Ureter (tissue), 1 donor: ENCODE measurements around the gene CDH23. TPM values are rescaled to one million over a fixed set of nuclear protein-coding genes. Genes with fewer than 3 reads are reported as not detected.

Experiments used
- DNase-seq: peaks from one replicate; pipeline ENCODE4 v3.0.0-alpha.2; 2020; ENCODE audit warnings: low spot score
- total RNA-seq: library from RNA; stranded (reverse); gene quantifications from one replicate; pipeline ENCODE4 v1.2.4, GENCODE V29; 2023
- donor health status: DM: yes; HTN: yes; CAD: no.

The CDH23 gene
- total RNA-seq, 1 donor from 2014 or later: 79.3 TPM

- no peak for DNase-seq
These were observed 43.1 kb downstream of the CDH23 start for GRCh38 chr10:71439670-71440425.

DNA sequence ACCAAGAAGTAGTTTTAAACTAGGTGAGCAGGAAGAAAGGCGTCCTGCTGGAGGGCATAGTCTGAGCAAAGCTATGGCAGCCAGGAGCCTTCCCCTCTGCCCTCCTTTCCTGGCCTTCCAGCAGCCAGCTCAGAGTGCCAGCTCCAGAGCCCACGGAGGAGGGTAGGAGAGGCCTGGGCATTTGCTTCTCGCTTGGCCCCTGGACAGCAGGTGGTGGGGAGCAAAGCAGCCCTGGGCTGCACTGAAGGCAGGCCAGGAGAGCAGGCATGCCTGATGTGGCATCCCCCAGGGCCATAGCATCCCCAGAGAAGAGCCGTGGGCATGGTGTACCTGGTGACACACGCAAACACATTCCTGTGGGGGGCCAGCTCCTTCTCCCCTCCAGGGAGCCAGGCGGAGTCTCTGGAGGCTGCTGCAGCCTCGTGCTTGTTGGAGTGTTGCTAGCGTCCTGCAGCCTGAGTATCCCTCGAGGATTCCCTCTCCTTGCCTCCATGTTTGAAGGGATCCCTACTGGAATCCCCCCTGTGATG is 43.9 kb downstream of the CDH23 start:
- no peak for DNase-seq

DNA sequence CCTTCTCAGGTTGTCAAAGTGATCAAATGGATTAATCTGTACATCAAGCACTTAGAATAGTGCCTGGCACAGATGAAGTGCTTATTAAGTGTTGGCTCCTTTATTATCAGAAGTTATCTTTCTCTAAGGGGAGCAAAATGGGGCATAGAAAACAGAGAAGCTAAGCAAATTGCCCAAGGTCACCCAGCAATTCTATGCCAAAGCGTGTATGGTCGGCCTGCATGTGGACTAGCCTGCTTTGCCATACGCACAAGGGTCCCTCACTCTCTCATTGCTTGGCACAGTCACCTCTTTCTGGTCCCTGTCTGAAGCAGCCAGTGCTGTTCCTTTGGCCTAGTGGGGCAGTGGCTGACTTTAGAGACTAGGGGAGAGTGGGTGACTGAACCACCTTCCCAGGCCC is 45.3 kb downstream of the CDH23 start:
- no peak for DNase-seq

- no peak for DNase-seq
These were observed 46.3 kb downstream of the CDH23 start for GRCh38 chr10:71442859-71443570.

- no peak for DNase-seq
These were observed 47.0 kb downstream of the CDH23 start for GRCh38 chr10:71443676-71444075.

DNA sequence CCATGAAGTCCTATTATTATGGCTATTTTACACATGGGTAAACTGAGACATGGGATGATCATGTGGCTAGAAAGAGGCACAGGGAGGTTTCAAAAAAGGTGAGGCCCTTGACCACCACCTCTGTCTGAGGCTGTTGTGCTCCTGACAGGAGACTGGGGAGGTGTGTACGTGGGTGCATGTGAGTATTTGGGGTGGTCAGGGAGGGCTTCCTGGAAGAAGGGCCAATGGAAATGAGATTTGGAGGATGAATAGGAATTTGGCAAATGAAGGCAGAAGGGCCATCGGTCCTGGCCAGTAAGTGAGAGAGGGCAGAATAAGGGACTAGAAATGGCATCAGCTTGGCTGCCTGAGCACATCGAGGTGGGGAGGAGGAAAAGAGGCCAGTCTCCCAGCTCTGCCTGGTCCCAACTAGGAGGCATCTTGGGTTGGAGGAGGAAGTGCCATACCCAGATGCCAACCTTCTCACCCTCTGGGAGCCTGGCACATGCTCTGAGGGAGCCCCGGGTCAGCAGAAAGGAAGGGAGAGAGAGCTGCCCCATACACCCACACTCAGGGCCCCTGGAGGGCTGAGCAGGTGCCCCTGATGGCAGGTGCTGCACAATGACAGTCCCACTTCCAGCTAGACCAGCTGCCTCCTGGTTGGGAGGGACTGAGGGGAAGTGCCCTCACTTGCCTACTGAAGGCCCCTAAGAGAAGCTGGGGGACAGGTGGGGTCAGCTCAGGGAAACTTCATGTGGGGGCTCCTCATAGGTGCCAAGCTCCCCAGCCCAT is 47.7 kb downstream of the CDH23 start:
- DNase-seq: no peak

DNA sequence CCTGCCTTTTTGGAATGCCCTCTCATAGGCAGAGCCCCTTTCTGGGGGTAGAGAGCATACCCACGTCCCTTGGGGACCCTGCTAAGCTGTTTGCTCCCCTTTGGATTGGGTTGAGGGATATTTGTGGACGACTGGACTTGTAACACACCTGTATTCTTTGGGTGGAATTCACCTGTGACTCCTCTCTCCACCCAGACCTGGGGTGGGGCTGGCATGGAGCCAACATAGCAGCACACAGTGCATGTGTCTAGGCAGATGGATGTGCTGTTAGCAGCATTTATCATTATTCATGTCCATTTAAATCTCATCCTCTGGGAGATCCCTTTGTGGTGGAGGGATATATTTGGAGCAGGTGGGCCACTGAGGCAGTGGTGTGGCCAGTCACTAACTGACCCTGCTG is 51.0 kb downstream of the CDH23 start:
- no peak for DNase-seq

- DNase-seq: no peak
These were observed 51.4 kb downstream of the CDH23 start for GRCh38 chr10:71448146-71448545.

GRCh38 chr10:71449026-71449425 is 52.3 kb downstream of the CDH23 start:
- DNase-seq: no peak

GRCh38 chr10:71451754-71452153 is 55.0 kb downstream of the CDH23 start:
- DNase-seq: no peak

DNA sequence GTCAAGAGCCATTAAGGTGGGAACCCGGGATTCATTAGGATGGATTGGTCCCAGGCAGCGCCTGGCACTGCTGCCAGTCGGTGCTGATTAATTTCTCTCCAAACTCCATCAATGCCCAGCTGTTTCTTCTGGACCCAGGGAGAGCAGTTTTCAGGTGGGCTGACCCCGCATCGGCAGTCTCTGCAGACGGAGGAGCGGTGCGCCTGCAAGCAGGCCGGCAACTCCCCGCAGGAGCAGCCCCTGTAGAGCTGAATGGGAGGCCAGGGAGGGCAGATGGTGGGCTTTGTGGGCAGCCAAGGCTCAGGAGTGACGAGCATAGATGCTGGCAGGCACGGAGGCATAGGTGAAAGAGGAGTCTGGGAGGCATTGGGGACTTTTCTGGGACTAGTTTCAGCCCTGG is 56.5 kb downstream of the CDH23 start:
- DNase-seq: no peak

- no peak for DNase-seq
These were observed 57.6 kb downstream of the CDH23 start for GRCh38 chr10:71454347-71454746.

GRCh38 chr10:71455035-71455434 is 58.3 kb downstream of the CDH23 start:
- no peak for DNase-seq

GRCh38 chr10:71456631-71457030 is 59.9 kb downstream of the CDH23 start:
- DNase-seq: no peak

DNA sequence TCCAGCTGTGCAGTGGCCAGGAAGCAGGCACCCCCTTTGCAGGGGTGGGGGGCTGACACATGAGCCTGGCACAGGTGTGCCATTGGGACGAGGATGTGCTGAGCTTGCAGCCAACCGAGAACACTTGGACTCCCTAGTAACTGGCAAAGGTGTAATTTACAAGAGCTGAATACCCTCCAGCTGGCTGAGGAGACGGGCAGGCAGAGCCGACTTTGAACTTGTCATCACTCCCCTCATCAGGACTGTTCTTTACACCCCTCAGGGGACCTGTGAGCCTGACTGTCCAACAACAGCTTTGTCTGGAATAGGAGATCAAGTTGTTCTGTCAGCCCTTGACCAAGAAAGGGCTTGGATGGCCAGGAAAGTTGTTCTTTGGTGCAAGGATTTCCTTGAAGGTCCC is 61.2 kb downstream of the CDH23 start:
- no peak for DNase-seq

- DNase-seq: no peak
These were observed 61.7 kb downstream of the CDH23 start for GRCh38 chr10:71458387-71458786.

DNA sequence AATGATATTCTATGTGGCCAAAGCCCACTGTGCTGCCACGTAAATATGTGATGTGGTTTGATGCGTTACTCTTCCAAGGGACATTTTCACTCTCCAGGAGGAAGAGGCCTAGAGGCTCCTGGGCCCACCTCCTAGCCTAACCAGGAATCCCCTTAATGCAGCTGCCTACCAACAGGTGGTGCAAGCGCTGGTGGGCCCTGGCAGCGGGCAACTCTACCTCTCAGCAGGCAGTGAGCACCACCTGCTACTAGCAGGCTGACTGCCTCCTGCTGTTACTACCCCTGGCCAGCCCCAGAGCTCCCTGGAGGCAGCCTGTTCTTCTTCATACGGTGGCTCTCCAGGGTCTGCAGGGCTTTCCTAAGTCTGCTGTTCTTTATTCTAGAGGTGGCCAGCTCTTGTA is 62.8 kb downstream of the CDH23 start:
- no peak for DNase-seq

DNA sequence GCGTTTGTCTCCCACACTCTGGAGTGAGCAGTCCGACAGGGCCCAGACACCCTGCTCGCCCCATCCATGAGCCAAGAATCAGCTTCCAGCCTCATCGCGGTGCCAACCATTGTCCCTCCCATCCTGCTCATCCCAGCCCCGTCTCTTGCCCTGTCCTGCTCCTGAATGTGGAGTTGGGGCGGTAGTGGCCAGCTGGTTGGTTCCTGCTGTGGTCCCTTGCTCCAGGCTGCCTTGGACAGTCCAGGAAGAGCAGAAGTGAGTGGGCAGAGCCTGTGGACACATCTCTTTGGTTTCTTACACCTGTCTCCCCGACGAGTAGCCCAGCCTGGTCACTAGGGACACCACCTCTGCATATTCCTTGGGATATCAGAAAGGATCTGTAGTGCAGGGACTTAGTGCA is 63.9 kb downstream of the CDH23 start:
- no peak for DNase-seq

DNA sequence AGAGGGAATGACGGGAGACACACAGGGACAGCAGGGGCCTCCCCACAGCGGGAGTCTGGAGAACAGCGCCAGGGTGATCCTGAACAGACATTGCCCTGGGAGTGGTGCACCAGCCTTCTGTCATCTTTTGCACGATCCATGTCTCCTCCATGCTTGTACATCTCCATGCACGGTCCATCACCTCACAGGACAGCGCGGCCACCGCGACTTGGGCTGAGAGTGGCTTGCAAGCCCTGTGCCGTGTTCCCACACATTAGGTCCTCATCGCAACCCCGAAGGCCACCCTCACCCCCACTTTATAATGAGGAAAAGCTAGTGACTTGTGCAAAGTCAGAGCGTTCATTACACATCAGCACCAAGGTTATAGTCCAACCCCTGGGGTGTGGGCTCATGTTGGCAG is 64.7 kb downstream of the CDH23 start:
- no peak for DNase-seq

- no peak for DNase-seq
These were observed 65.6 kb downstream of the CDH23 start for GRCh38 chr10:71462062-71462935.

GRCh38 chr10:71463111-71463510 is 66.4 kb downstream of the CDH23 start:
- no peak for DNase-seq
